NK-92 treated with Interleukin-12 subunit alpha and Interleukin-12 subunit beta, amount 100 ng/mL, for 24 hours (cell line): ENCODE results near the gene GFY.

ENCODE experiments used
- DNase-seq: peaks from one replicate; lab custom pipeline; 2025; lab: John Stamatoyannopoulos, UW

GFY gene

DNA sequence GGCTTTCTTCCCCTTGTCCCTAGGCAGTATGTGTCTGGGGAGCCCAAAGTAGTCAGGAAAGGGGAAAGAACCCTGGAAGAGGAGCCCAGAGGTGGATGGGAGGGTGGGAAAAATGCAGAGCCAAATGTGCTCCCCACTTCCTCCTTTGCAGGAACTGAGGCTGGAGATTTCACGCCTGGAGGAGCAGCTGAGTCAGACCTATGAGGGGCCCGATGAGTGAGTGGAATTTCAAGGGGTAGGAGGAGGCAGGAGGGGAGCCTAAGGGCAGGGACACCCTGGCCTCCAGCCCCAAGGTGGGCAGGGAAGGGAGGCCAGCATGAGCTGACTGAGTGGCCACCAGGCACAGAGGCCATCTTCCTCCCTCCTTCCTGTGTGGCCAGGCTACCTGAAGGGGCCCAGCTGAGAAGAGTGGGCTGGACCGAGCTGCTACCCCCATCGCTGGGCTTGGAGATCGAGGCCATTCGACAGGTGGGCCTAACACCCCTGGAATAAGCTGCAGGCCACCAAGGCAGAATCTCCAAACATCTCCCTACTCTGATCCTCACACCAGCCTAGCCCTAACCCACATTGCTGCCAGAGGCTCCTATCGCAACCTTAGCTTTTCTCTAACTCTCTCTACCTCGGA, 16.3 kb upstream of the GFY start:
- DNase-seq: no peak

DNA sequence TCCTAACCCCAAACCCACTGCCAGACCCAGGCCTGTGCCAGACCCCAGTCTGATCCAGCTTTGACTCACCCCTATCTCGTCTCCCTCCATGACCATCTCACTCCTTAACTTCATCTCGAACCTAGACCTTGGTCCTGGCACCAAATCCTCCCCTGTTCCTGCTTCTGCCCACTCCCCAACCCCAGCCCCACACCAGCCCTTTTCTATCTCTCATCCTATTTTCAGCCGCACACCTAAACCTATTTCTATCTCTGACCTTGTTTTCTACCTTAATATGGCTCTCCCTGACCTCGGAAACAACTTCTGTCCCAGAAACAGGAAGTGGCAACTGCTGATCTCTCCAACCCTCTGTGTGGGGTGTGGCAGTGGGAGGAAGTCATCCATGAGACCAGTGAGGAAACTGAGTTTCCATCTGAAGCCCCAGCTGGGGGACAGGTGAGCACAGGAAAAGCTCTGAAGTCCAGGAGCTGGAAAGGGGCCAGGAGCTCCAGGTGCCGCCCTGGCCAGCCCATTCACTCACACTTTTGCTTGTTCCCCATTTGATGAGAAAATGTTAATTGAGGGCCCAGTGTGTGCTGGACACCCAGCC, 15.7 kb upstream of the GFY start:
- DNase-seq: no peak

DNA sequence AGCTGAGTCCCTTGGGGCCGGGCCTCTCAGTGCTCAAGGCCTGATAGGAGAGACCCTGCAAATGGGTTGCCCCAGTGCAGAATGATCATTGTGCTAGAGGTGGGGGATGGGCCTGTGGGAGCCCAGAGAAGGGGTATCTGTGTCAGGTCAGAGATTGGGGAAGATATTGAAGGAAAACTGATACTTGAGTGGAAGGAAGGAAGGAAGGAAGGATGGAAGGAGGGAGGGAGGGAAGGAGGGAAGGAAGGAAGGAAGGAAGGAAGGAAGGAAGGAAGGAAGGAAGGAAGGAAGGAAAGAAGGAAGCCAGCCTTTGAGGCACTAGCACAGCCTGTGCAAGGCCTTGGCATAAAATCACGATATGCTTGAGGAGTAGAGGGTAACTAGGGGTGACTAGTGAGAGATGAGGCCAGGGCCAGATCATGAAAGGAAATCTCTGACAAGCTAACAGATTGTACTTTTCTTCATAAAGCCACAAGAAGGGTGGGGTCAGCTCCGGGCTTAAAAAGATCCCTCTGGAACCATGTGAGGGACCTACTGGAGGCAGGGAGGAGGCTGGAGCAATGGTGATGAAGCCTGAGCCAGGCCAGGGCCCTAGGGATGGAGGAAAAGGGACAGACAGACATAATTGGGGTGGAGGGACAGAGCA, 13.4 kb upstream of the GFY start:
- no peak for DNase-seq

DNA sequence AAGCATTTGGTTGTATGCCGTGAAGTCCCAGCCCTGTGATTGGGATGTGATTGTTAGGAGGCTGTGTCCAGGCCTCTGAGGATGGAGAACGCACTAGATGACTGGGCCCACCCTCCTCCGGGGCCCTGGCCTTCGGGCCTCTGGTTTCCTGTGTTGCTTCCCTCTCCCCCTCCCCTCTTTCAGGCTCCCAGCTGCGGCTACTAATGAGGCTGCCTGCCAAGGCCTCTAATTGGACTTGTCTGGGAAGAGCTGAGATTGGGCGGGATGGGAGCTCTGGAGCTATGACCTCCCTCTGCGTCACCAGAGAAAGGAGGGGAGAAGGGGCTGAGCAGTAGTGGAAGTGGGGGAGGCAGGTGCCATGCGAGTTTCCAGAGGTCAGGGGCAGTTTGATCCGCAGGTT, 11.8 kb upstream of the GFY start:
- DNase-seq: no peak

DNA sequence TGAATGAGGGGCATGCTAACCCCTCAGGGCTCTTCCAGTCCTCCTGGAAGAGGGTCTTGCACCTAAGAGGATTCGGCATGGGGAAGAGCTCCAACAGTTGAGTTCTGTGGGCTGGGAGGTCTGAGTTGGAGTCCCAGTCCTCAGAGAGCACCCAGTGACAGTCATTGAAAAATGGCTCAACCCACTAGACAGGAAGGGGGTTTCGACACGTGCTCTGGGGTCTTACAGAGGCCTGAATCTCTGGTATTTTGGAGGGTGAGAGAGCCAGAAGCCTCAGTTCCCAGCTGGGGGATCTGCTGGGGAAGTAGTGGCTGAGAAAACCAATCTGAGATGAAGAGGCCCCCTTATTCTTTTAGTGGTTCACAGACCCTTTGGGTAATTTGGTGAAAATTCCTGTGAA, 10.9 kb upstream of the GFY start:
- no peak for DNase-seq

DNA sequence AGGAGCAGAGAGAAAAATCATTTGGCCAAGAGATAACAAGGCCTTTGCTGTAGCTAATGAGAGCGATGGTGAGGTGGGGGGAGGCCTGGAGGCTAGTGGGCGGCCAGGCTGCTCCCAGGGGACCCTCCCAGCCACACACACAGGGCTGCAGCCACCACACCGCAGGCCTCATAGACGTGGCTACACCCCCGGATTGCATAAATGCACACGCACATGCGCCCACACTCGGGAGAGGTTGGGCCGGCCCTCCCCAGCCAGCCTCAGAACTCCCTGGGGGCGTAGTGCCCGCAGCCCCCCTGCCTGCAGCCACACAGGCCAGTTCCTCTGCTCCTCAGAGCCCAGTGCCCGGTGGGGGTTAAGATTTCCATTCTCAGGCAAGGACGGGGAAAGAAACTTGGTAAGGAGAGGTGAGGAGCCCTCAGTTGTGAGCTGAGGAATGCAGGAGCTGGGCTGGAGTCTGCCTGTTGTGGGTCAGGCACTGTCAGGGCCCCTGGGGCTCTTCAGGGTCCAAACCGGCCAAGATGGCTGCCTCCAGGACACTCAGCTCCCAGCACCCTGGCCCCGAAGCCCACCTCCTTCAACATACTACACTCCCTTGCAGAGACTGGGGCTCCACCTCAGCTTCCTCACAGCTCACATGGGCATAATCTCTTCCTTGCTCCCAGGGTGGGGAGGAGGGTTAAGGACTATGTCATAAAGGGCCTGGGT, 9.9 kb upstream of the GFY start:
- DNase-seq: no peak

DNA sequence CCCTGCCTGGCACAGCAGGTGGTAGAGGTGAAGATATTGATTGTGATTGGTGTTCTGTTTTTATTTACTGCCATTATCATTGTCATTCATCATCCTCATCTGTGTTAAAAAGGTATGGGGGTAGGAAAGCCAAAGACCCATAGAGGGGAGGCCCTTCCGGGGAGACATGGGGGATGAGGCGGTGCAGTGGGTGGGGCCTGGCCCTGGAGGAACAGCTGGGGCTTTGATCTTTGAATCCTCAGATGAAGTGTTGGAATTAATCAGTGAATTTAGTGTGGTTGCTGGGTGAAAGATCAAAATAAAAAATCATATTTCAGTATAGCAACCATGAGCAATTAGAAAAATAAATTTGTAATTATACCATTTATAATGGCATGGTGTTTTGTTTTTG, 9.4 kb upstream of the GFY start:
- DNase-seq: no peak

DNA sequence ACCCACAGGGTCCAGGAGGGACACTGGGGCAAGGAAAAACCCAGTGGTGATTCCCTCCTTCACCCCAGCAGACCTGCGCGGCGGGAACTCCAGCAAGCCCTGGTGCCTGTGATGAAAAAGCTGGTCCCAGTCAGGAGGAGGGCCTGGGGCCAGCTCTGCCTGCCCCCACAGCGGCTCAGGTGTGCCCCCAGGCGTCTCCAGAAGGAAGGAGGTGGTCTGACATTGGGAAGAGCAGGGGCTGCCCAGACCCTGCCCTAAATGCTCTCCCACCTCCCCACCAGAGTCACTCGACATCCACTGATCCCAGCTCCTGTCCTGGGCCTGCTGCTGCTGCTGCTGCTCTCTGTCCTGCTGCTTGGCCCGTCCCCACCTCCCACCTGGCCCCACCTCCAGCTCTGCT, 8.1 kb upstream of the GFY start:
- no peak for DNase-seq

DNA sequence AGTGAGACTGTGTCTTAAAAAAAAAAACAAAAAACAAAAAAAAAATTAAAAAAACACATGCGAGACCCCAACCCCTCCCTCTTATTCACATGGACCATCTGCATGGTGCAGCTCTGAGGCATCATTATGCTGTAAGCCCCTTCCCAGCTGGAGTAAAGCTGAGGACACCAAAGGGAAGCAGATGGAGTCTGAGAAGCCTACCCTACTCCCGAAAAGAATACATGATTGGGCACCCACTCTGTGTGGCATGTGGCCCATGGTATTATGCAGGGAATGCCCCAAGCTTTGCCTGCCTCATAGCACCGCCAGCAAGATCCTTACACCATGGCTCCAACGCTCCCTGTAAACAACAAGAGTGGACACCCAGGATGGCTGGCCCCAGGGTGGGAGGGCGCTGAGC, 6.7 kb upstream of the GFY start:
- DNase-seq: no peak

DNA sequence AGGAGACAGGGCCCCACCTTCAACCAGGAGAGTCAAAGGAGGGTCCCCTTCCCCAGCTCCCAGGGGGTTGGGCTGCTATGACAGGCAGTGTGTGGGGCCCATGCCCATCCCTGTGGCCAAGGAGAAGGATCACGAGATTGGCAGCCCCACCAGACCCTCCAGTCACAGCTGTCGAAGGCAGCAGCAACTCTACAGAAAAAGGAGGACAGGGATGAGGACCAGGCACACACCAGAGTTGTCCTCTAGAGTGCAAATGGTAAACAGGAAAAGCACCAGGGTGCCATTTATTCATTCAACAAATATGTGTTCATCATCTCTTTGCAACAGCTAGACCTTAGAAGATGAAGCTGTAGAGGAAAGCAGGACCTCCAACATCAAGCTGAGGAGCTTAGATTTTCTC, 6.0 kb upstream of the GFY start:
- DNase-seq: no peak

DNA sequence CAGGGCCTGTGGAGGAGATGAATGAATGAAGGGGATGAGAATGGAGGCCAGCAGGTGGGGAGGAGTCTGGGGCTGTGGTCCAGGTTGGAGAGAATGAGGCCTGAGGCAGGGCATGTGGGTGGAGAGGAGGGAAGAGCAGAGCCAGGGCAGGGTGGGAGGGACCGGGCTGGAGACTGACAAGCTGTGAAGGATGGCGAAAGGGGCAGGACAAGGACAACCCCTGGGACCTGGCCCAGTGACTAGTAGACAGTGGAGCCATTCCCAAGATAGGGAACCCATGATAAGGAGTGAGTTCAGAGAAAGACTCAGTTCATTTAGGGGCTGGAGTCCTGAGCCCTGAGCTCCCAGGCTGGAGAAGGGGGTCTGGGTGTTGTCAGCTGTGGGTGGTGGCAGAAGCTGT, 5.0 kb upstream of the GFY start:
- DNase-seq: no peak

DNA sequence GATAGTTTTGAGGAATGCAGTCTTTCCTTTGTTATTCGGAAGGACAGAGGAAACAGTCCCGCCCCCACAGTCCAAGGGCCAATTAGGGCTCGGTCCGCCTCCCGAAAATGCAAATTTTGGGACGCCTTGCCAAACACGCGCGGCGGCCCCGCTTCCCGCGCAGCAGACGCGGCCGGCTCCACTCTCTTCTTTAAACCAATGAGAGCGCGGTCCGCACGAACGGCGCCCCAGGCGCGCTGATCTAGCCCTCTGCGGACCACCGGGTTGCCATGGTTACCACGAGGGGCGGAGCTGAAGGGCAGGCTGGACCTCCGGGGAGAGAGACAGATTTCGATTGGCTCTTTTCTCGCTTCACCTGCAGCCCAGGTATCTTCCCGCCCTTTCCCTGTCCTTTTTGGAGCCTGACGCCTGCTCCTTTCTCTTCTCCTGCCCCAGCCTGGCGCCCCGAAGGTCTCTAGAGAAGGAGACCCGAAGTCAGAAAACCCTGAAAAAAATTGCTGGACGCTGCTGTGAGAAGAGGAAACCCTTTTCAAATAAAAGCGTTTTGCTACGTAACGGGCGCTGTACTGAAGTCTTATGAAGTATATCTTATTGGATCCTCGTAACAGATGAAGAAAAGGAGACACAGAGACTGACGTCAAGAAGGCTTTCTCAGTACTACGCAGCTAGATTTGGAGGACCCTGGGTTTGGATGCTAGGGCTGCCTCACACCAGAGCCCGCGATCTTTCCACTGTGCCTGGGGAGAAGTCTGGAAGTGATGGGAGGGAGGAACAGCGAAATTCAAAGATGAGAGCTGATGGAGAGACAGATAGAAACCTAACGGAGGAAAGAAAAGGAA, 3.9 kb upstream of the GFY start:
- DNase-seq: no peak

DNA sequence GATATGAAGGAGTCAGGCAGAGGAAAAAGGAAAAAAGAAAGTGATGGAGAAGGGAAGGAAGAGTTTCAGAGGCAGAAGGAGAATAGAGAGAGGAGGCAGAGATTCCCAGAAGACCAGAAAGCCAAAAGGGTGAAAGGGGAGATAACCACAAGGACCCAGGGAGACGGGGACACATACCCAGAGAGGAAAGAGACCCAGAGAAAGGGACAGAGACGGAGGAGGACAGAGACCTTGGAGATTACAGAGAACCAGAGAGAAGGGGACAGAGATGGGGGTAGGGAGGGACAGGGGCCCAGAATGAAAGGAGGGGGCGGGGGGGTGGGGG, 3.3 kb upstream of the GFY start:
- no peak for DNase-seq

DNA sequence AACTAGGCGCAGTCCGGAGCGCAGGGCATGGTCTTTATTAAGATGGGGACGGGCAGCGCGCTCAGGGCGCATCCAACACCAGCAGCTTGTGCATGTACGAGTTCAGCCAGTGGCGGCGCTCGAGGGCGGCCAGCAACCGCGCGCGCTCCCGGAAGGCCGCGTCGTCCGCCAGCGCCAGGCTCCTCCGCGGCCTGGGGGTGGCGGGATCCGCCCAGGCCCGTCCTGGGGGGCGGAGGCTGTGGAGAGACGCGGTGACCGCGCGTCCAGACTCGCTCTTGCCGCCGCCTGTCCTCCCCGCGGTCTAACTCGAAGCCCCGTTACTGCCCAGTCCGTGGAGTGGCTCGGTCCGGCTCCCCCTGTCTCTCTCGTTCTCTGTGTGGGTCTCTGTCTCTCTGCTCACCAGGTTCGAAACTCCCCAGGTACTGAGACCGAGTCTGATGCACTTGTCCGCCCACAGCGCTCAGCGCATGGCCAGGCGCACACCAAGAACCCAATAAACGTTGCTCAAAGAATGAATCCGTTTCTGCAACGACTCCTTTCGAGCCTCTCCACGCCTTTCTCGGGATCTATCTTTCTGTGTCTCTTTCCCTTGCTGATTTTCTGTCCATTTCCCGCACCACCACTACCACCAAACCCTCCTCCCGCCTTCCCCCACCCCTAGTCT, 2.6 kb upstream of the GFY start:
- no peak for DNase-seq

DNA sequence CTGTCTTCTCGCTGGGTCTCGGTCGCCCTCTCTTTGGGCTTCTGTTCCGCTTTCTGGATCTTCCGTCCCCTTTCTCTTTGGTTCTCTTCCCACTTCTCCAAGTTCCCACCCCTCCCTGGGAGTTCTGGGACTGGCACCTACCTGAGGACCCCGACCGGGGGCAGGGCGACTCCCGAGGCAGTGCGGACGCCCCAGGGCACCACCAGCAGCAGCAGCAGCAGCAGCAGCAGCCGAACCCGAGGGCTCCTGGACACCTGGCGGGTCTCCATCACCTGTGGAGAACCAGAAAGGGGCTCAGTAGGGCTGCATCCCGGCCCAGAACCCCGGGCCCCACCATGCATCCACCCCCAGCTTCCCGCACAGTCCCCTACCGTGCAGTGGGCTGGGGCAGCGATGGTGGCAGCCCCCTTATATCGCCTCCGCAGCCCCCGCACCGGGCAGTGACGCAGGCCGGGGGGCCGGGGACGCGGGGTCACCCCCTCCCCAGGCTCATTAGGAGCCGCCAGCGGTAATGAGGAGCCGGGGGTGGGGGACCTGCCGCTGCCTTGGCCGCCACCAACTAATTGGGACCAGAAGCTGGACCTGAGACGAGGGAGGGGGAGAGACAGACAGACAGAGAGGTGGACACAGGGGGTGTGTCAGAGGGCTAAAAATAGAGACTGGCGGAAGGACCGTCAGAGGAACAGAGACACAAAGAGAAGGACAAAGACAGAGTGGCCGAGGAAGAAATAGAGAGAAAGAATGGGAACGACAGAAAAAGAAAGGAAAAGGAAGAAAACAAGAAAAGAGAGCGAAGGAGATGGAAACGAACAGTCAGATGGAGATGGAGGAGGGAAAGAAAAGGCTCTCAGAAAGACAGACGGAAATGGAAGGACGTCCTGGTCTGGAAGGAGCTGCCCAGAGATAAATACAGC, 1.9 kb upstream of the GFY start, which contains the start of gene PTH2:
PTH2 (minus strand) TSS at position 371 of the 914 bp plus-strand sequence; CDS start at position 269, 102 bp downstream.
- DNase-seq: no peak

DNA sequence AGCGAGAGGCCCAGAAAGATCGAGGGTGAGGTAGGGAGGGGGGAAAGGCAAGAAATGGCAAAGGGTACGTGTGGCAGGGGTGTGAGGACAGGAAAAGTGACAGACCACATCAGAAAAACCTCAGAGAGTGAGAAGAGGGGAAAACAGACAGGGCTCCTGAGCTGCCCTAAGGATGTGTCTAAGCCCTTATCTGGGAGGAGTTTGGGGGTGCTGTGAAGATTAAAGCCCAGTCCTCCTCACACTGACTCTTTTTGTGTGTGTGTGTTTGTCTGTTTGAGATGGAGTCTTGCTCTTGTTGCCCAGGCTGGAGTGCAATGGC, 1.2 kb upstream of the GFY start:
- no peak for DNase-seq

DNA sequence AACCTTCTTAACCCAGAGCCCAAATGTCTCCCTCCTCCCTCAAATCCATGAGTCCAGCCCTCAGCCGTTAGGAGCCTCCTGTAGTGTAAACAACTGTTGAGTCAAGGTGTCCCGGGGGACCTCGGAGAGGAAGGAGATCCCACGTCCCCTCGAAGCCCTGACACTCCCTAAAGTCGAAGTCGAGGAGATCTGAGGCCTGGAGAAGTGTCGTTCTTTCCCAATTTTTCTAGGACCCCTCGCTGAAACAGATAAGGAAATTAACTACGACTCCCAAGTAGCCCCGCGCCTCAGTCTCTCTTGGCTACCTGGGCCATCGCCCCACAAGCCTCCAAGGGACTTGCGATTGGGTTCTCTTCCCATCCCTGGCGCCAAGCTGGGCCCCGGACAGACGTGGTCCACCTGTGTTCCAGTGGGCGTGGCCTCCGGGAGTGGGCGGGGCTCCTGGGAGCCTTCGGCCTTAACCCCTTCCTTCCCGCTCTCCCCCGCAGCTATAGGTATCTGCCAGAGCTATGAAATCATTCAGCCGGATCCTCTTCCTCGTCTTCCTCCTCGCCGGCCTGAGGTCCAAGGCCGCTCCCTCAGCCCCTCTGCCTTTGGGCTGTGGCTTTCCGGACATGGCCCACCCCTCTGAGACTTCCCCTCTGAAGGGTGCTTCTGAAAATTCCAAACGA, 869 bp downstream of the GFY start:
- no peak for DNase-seq

DNA sequence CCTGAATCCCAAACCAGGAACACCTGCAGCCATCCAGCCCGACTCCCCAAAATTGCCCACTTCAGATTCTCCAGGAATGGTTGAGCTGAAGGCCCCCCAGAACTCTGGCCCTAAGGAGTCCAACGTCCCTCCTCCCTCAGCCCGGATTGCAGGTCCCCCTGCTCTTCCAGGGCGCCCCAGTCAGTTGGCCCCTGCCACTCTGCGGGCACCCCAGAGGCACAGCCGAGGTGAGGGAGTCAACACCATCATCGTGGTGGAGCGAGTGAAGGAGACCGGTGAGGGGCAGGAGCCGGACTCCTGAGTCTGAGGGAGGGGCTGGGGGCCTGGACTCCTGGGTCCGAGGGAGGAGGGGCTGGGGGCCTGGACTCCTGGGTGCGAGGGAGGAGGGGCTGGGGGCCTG, 2.2 kb downstream of the GFY start:
- DNase-seq: no peak

DNA sequence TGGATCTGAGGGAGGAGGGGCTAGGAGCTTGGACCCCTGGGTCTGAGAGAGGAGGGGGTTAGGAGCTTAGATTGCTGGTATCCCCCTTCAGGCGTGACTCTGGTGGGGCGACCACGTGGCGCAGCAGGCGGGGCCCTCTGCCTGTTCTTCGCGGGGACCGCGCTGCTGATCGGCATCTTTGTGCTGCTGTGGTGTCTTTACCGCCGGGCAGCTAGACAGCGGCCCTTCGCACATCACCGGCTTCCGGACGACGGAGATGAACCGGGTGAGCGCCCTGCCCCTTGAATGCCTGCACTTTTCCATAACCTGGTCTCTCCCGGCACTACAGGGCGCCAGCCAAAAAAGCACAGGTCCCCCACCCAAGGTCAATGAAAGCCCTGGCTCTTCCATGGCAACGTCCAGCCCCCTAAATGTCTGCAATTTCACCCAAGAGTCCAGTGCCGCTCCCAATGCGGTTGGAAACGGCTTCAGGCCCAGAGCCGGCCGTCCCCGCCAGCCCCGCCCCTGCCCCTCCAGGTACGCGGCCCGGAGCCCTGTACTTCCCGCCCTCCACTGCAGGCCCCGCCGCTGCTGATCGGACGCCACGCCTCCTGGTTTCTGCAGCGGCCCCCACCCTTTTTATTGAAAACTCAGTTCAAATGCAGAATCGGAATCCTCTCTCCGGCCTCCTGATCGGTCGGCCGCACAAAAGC, 2.8 kb downstream of the GFY start:
- DNase-seq: no peak
